GM21717 (cell line): ENCODE data around the gene KRTAP5-10.
"Not testable (repeated sequence)": the region's sequence is repeated elsewhere in the genome, so short reads cannot be mapped to it uniquely, and the experiment has no call there.

Experiments
- ATAC-seq: cut with Tn5 transposase; IDR thresholded peaks from one replicate; pipeline ENCODE4 v1.9.1; 2021; ENCODE audit warnings: mild to moderate bottlenecking, moderate library complexity; ENCODE audit not compliant: unreplicated experiment

The KRTAP5-10 gene

DNA sequence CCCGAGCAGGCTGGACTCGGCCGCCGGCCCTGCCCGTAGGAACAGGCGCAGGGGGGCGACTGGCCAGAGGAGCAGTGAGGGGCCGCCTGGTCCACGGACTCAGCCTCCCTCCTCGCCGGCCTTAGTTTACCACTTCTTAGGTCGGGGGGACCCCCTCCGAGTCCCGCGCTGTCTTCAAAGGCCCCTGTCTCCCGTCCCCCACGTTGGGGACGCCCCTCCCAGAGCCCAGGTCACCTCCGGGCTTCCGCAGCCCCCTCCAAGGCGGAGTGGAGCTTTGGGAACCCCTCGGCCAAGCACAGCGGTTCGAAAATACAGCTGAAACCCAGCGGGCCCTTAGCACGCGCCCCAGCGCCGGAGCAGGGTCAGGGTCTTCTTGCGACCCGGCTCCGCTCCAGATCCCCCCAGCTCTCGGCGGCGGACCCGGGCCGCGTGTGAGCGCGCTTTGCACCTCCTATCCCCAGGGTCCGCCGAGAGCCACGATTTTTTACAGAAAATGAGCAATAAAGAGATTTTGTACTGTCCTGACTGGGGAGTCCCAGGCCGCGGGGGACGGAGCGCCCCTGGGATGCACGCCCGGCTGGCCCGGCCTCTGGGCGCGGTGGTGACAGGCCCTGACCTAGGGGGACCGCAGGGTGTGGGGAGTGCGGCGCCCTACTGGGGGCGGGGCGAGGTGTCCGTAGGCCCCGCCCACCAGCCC, 42.3 kb downstream of the KRTAP5-10 start:
- ATAC-seq = not testable (repeated sequence)

GRCh38 chr11:71608272-71608671, 42.9 kb downstream of the KRTAP5-10 start:
- not testable (repeated sequence) for ATAC-seq

- not testable (repeated sequence) for ATAC-seq
Measured at GRCh38 chr11:71611218-71611910, 46.0 kb downstream of the KRTAP5-10 start.

DNA sequence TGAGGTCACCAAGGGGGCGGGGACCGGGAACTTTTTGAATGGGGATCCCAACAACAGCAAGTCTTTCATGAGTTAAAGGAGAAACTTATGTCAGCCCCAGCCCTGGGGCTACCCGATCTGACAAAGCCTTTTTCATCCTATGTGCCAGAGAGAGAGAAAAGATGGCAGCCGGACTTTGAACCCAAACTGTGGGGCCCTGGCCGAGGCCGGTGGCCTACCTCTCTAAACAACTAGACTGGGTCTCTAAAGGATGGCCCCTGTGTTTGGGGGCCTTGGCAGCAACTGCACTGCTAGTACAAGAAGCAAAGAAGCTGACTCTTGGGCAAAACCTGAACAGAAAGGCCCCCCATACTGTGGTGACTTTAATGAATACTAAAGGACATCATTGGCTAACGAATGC, 48.6 kb downstream of the KRTAP5-10 start:
- not testable (repeated sequence) for ATAC-seq

DNA sequence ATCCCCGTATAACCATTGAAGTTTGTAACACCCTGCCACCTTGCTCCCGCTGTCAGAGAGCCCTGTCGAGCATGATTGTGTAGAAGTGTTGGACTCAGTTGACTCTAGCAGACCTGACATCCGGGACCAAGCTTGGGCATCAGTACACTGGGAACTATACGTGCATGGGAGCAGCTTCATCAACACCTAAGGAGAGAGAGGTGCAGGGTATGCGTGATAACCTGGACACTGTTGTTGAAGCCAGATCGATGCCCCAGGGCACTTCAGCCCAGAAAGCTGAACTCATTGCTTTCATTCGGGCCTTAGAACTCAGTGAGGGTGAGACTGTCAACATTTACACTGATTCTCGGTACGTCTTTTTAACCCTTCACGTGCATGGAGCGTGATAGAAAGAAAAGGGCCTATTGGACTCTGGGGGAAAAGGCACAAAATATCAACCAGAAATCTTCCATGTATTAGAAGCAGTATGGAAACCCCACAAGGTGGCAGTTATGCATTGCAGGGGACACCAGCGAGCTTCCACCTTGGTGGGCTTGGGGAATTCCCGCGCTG, 49.1 kb downstream of the KRTAP5-10 start:
- ATAC-seq = not testable (repeated sequence)

- not testable (repeated sequence) for ATAC-seq
Measured at GRCh38 chr11:71615003-71615402, 49.6 kb downstream of the KRTAP5-10 start.
